Amniotic epithelial cell (primary cell): ENCODE data around the gene PPP6R2.

Experiments
- DNase-seq: peaks from one replicate; pipeline ENCODE4 v3.0.0-alpha.2; 2010; ENCODE audit warnings: low read depth

PPP6R2 gene

GRCh38 chr22:50471197-50471847 lies 128.2 kb downstream of the PPP6R2 start:
- no peak for DNase-seq

- DNase-seq, result no peak
Measured at GRCh38 chr22:50471962-50472361, 128.8 kb downstream of the PPP6R2 start.

GRCh38 chr22:50473088-50473487 lies 130.0 kb downstream of the PPP6R2 start:
- no peak for DNase-seq

- peak; percentile 71 for DNase-seq
Measured at GRCh38 chr22:50473855-50474671, 130.9 kb downstream of the PPP6R2 start.

- DNase-seq, result peak; percentile 79
Measured at GRCh38 chr22:50474710-50475651, 131.9 kb downstream of the PPP6R2 start, which contains the start of gene SBF1. TSS of gene SBF1 (minus strand) at chr22:50475035. CDS start at chr22:50474840, 195 bp downstream.

- no peak for DNase-seq
Measured at GRCh38 chr22:50475652-50476002, 132.5 kb downstream of the PPP6R2 start.

- no peak for DNase-seq
Measured at GRCh38 chr22:50476868-50477267, 133.7 kb downstream of the PPP6R2 start.

- no peak for DNase-seq
Measured at GRCh38 chr22:50477923-50478322, 134.8 kb downstream of the PPP6R2 start.

- no peak for DNase-seq
Measured at GRCh38 chr22:50479721-50480120, 136.6 kb downstream of the PPP6R2 start.

GRCh38 chr22:50481045-50481439 lies 137.9 kb downstream of the PPP6R2 start:
- DNase-seq, result no peak

GRCh38 chr22:50481440-50482106 lies 138.4 kb downstream of the PPP6R2 start, which contains the start of gene ADM2:
TSS of gene ADM2 (plus strand) at chr22:50481543. CDS start at chr22:50481848, 305 bp downstream.
- DNase-seq, result no peak

- DNase-seq, result no peak
Measured at GRCh38 chr22:50482107-50483074, 139.3 kb downstream of the PPP6R2 start.

- DNase-seq, result no peak
Measured at GRCh38 chr22:50483106-50483505, 140.0 kb downstream of the PPP6R2 start.

GRCh38 chr22:50483556-50483955 lies 140.4 kb downstream of the PPP6R2 start:
- DNase-seq, result no peak

GRCh38 chr22:50483977-50484853 lies 141.1 kb downstream of the PPP6R2 start:
- DNase-seq, result no peak

GRCh38 chr22:50485221-50486131 lies 142.3 kb downstream of the PPP6R2 start:
- no peak for DNase-seq

- no peak for DNase-seq
Measured at GRCh38 chr22:50486561-50487289, 143.6 kb downstream of the PPP6R2 start, which contains the start of gene MIOX. TSS of gene MIOX (plus strand) at chr22:50486859. CDS start at chr22:50486898, 39 bp downstream.
